Natural killer cell (primary cell): Measurements from ENCODE around the gene KNDC1. TPM values are rescaled to one million over a fixed set of nuclear protein-coding genes. Genes with fewer than 3 reads are reported as not detected.

Experiments used
- ATAC-seq, 3 donors: fragments of 150-1000 bp in 2 of 3; fragments of 200-7000 bp in 1 of 3; cut with Tn5 transposase; 1 replicate in 1 of 3; 2 replicates in 2 of 3; pipeline ENCODE4 v1.10.0; 2021; ENCODE audit warnings: mild to moderate bottlenecking in 2 of 3, moderate library complexity in 2 of 3
- DNase-seq, 2 donors: peaks; one replicate each; pipeline versions ENCODE4 v3.0.0 to v3.0.0-alpha.2; 2013 to 2021; ENCODE audit warnings: mixed read lengths in 1 of 2
- H3K27ac ChIP-seq: one replicate; pipeline ENCODE4 v1.5.1; 2013; ENCODE audit warnings: mild to moderate bottlenecking, low read length
- H3K27me3 ChIP-seq: one replicate; pipeline ENCODE4 v1.6.1; 2013; ENCODE audit warnings: low read length; ENCODE audit not compliant: control insufficient read depth, insufficient read depth
- H3K36me3 ChIP-seq: one replicate; pipeline ENCODE4 v1.6.1; 2013; ENCODE audit warnings: low read length; ENCODE audit not compliant: control insufficient read depth, insufficient read depth
- H3K4me1 ChIP-seq: one replicate; pipeline ENCODE4 v1.6.1; 2013; ENCODE audit warnings: low read length; ENCODE audit not compliant: control insufficient read depth, insufficient read depth
- H3K4me3 ChIP-seq: one replicate; pipeline ENCODE4 v1.5.1; 2013; ENCODE audit warnings: low read length
- H3K9me3 ChIP-seq: one replicate; pipeline ENCODE4 v1.6.1; 2013; ENCODE audit warnings: low read length; ENCODE audit not compliant: control insufficient read depth, insufficient read depth
- H3K27ac Mint-ChIP-seq, 2 donors: one replicate each; pipeline ENCODE4 v1.8.0; 2022; ENCODE audit warnings: mild to moderate bottlenecking in 2 of 2, mixed read lengths in 2 of 2, moderate library complexity in 1 of 2
- H3K27me3 Mint-ChIP-seq, 2 donors: one replicate each; pipeline ENCODE4 v1.8.0; 2022; ENCODE audit warnings: low read depth in 2 of 2, mixed read lengths in 2 of 2
- H3K36me3 Mint-ChIP-seq: one replicate; pipeline ENCODE4 v1.8.0; 2022; ENCODE audit warnings: mixed read lengths
- H3K4me1 Mint-ChIP-seq, 2 donors: one replicate each; pipeline ENCODE4 v1.8.0; 2022; ENCODE audit warnings: mixed read lengths in 2 of 2
- H3K4me3 Mint-ChIP-seq: one replicate; pipeline ENCODE4 v1.8.0; 2022; ENCODE audit warnings: mild to moderate bottlenecking, moderate library complexity, mixed read lengths
- H3K9me3 Mint-ChIP-seq, 2 donors: one replicate each; pipeline ENCODE4 v1.8.0; 2022; ENCODE audit warnings: mixed read lengths in 2 of 2
- CTCF ChIP-seq: fragments of 200-600 bp; IDR thresholded peaks from one replicate; pipeline ENCODE4 v1.8.0; 2022; ENCODE audit warnings: antibody characterized with exemption
- WGBS: methylation state at CpG from one replicate; pipeline ENCODE4 v1.1.7; 2013; ENCODE audit warnings: missing lambda C conversion rate; ENCODE audit not compliant: insufficient coverage; 5-methylcytosine and 5-hydroxymethylcytosine counted together
- intact Hi-C: fragments of 100-400 bp; cut with micrococcal nuclease; formaldehyde crosslinking; loops from one replicate; pipeline ENCODE4 v1.14.2; 2022
- total RNA-seq, 4 donors: library from RNA; stranded (reverse); fragments of 120-200 nt in 1 of 4; gene quantifications; one replicate each; pipeline versions ENCODE4 v1.2.3 to v1.2.4, GENCODE V29; 2013 to 2022

KNDC1 gene
- total RNA-seq, 3 donors from 2014 or later (not counting 1 experiment from before 2014, with no cell fraction given): 2.1 to 5.9 TPM; not detected in 1

GRCh38 chr10:133252223-133252552, 92.2 kb downstream of the KNDC1 start:
- Histone ChIP-seq H3K9me3 (no peaks in the 10 kb centered on the region), H3K4me1 (peaks cover 5% of the 10 kb centered on the region), H3K4me3 (no peak overlapping the region), H3K27me3 (no peaks in the 10 kb centered on the region), H3K36me3 (no peaks in the 10 kb centered on the region), H3K27ac (no peak overlapping the region)
- DNase-seq: no peak
- no peak overlapping the region for H3K27ac Mint-ChIP-seq
- peaks cover 1 to 6% of the 10 kb centered on the region in 2 donors for H3K4me1 Mint-ChIP-seq
- peaks cover 0 to 3% of the 10 kb centered on the region in 2 donors for H3K27me3 Mint-ChIP-seq
- 92% methylated on average over 9 of the region's 12 CpGs for WGBS
- no peak for TF ChIP-seq CTCF
- H3K36me3 Mint-ChIP-seq: no peaks in the 10 kb centered on the region
- H3K4me3 Mint-ChIP-seq: no peak overlapping the region
- no peak for ATAC-seq
- intact Hi-C loops: no loop called here
- no peaks in the 10 kb centered on the region for H3K9me3 Mint-ChIP-seq

- Histone ChIP-seq H3K9me3 (no peaks in the 10 kb centered on the region), H3K4me1 (peaks cover 18% of the 10 kb centered on the region), H3K27me3 (no peaks in the 10 kb centered on the region), H3K27ac (no peak overlapping the region), H3K36me3 (no peaks in the 10 kb centered on the region), H3K4me3 (no peak overlapping the region)
- peaks cover 7 to 17% of the 10 kb centered on the region in 2 donors for H3K4me1 Mint-ChIP-seq
- no peaks in the 10 kb centered on the region for H3K9me3 Mint-ChIP-seq
- no peaks in the 10 kb centered on the region for H3K36me3 Mint-ChIP-seq
- ATAC-seq: no peak
- no peak for DNase-seq
- intact Hi-C loops: no loop called here
- no peak overlapping the region for H3K27ac Mint-ChIP-seq
- TF ChIP-seq CTCF: no peak
- H3K4me3 Mint-ChIP-seq: no peak overlapping the region
- H3K27me3 Mint-ChIP-seq: peaks cover 0 to 6% of the 10 kb centered on the region in 2 donors
- WGBS: 92% methylated on average over 22 of the region's 22 CpGs
These were observed 93.4 kb downstream of the KNDC1 start for GRCh38 chr10:133253361-133253955.

- peaks cover 0 to 6% of the 10 kb centered on the region in 2 donors for H3K27me3 Mint-ChIP-seq
- no peak overlapping the region for H3K4me3 Mint-ChIP-seq
- Histone ChIP-seq H3K27ac (no peak overlapping the region), H3K36me3 (no peaks in the 10 kb centered on the region), H3K4me1 (peaks cover 29% of the 10 kb centered on the region), H3K9me3 (no peaks in the 10 kb centered on the region), H3K27me3 (no peaks in the 10 kb centered on the region), H3K4me3 (no peak overlapping the region)
- intact Hi-C loops: no loop called here
- no peak for DNase-seq
- H3K4me1 Mint-ChIP-seq: peaks cover 15 to 26% of the 10 kb centered on the region in 2 donors
- no peak for TF ChIP-seq CTCF
- H3K9me3 Mint-ChIP-seq: no peaks in the 10 kb centered on the region
- H3K36me3 Mint-ChIP-seq: no peaks in the 10 kb centered on the region
- H3K27ac Mint-ChIP-seq: no peak overlapping the region
- WGBS: 79% methylated on average over 13 of the region's 13 CpGs
- no peak for ATAC-seq
These were observed 94.6 kb downstream of the KNDC1 start for GRCh38 chr10:133254421-133255120.
